Stimulated activated effector memory CD8-positive, alpha-beta T cell treated with anti-CD3 and anti-CD28 coated beads, Interleukin-12 subunit alpha, Interleukin-12 subunit beta, amount 100 ng/mL, for 72 hours (primary cell): ENCODE measurements around the gene PAX9.
A peak's percentile ranks its signal among the peaks of the same experiment; 100 is the strongest.

Source experiments
- ATAC-seq: fragments of 150-1000 bp; cut with Tn5 transposase; 2 replicates; pipeline ENCODE4 v1.10.0; 2021
- DNase-seq, 2 donors: peaks; one replicate each; pipeline ENCODE4 v3.0.0; 2021 to 2022; ENCODE audit warnings: low spot score in 2 of 2
- H3K27ac Mint-ChIP-seq: one replicate; pipeline ENCODE4 v1.8.0; 2022; ENCODE audit warnings: mild to moderate bottlenecking, mixed read lengths
- H3K36me3 Mint-ChIP-seq: one replicate; pipeline ENCODE4 v1.8.0; 2022; ENCODE audit warnings: mild to moderate bottlenecking, mixed read lengths
- H3K4me1 Mint-ChIP-seq: one replicate; pipeline ENCODE4 v1.8.0; 2022; ENCODE audit warnings: mixed read lengths
- H3K4me3 Mint-ChIP-seq: one replicate; pipeline ENCODE4 v1.8.0; 2022; ENCODE audit warnings: mild to moderate bottlenecking, mixed read lengths
- H3K9me3 Mint-ChIP-seq: one replicate; pipeline ENCODE4 v1.8.0; 2022; ENCODE audit warnings: mixed read lengths

PAX9 gene

GRCh38 chr14:36661506-36662257 lies at the start of gene PAX9:
PAX9 (plus strand) TSS chr14:36661860; CDS start chr14:36662090, 230 bp downstream.
- no peak within 1 kb of the TSS for H3K27ac Mint-ChIP-seq
- peaks cover 17% of the 10 kb centered on the region for H3K36me3 Mint-ChIP-seq
- DNase-seq (peak in 1 of 2 donors; percentile 50), ATAC-seq (peak; percentile 66)
- H3K9me3 Mint-ChIP-seq, result no peaks in the 10 kb centered on the region
- H3K4me3 Mint-ChIP-seq, result peak within 1 kb of the TSS; percentile 45
- peaks cover 33% of the 10 kb centered on the region for H3K4me1 Mint-ChIP-seq

GRCh38 chr14:36617824-36618223 lies 43.8 kb upstream of the PAX9 start:
- ATAC-seq, result no peak
- no peak for DNase-seq
- H3K4me3 Mint-ChIP-seq, result no peak overlapping the region
- H3K4me1 Mint-ChIP-seq, result no peaks in the 10 kb centered on the region
- no peak overlapping the region for H3K27ac Mint-ChIP-seq
- no peaks in the 10 kb centered on the region for H3K36me3 Mint-ChIP-seq
- peaks cover 2% of the 10 kb centered on the region for H3K9me3 Mint-ChIP-seq

GRCh38 chr14:36618641-36619040 lies 43.0 kb upstream of the PAX9 start:
- no peak overlapping the region for H3K27ac Mint-ChIP-seq

GRCh38 chr14:36619131-36619530 lies 42.5 kb upstream of the PAX9 start:
- H3K27ac Mint-ChIP-seq, result no peak overlapping the region
- no peak overlapping the region for H3K4me3 Mint-ChIP-seq
- ATAC-seq, result no peak
- peaks cover 2% of the 10 kb centered on the region for H3K9me3 Mint-ChIP-seq
- H3K36me3 Mint-ChIP-seq, result no peaks in the 10 kb centered on the region
- no peak for DNase-seq
- H3K4me1 Mint-ChIP-seq, result no peaks in the 10 kb centered on the region

More at GRCh38 chr14:36618641-36619040, 43.0 kb upstream of the PAX9 start:
- no peak overlapping the region for H3K4me3 Mint-ChIP-seq
- no peaks in the 10 kb centered on the region for H3K4me1 Mint-ChIP-seq
- DNase-seq, result no peak
- H3K9me3 Mint-ChIP-seq, result peaks cover 2% of the 10 kb centered on the region
- no peak for ATAC-seq
- H3K36me3 Mint-ChIP-seq, result no peaks in the 10 kb centered on the region

- ATAC-seq (no peak), DNase-seq (no peak)
- Mint-ChIP-seq H3K9me3 (peaks cover 2% of the 10 kb centered on the region), H3K4me3 (no peak overlapping the region), H3K36me3 (no peaks in the 10 kb centered on the region), H3K4me1 (no peaks in the 10 kb centered on the region), H3K27ac (no peak overlapping the region)
These were observed 41.8 kb upstream of the PAX9 start for GRCh38 chr14:36619853-36620252.

GRCh38 chr14:36625014-36625413 lies 36.6 kb upstream of the PAX9 start:
- ATAC-seq (no peak), DNase-seq (no peak)
- H3K36me3 Mint-ChIP-seq, result no peaks in the 10 kb centered on the region
- no peaks in the 10 kb centered on the region for H3K4me1 Mint-ChIP-seq
- H3K27ac Mint-ChIP-seq, result no peak overlapping the region
- H3K9me3 Mint-ChIP-seq, result peaks cover 6% of the 10 kb centered on the region
- no peak overlapping the region for H3K4me3 Mint-ChIP-seq

GRCh38 chr14:36625436-36625835 lies 36.2 kb upstream of the PAX9 start:
- Mint-ChIP-seq H3K9me3 (peaks cover 6% of the 10 kb centered on the region), H3K4me3 (no peak overlapping the region), H3K27ac (no peak overlapping the region), H3K4me1 (no peaks in the 10 kb centered on the region), H3K36me3 (no peaks in the 10 kb centered on the region)
- ATAC-seq (no peak), DNase-seq (no peak)

GRCh38 chr14:36626151-36626550 lies 35.5 kb upstream of the PAX9 start:
- no peak overlapping the region for H3K27ac Mint-ChIP-seq
- no peak for ATAC-seq
- no peak overlapping the region for H3K4me3 Mint-ChIP-seq
- DNase-seq, result no peak
- no peaks in the 10 kb centered on the region for H3K4me1 Mint-ChIP-seq
- H3K36me3 Mint-ChIP-seq, result no peaks in the 10 kb centered on the region
- H3K9me3 Mint-ChIP-seq, result peaks cover 6% of the 10 kb centered on the region

GRCh38 chr14:36627981-36628380 lies 33.7 kb upstream of the PAX9 start:
- H3K9me3 Mint-ChIP-seq, result peaks cover 6% of the 10 kb centered on the region
- no peak overlapping the region for H3K4me3 Mint-ChIP-seq
- H3K27ac Mint-ChIP-seq, result no peak overlapping the region
- no peaks in the 10 kb centered on the region for H3K4me1 Mint-ChIP-seq
- ATAC-seq, result no peak
- DNase-seq, result no peak
- H3K36me3 Mint-ChIP-seq, result no peaks in the 10 kb centered on the region

- Mint-ChIP-seq H3K9me3 (peaks cover 6% of the 10 kb centered on the region), H3K4me3 (no peak overlapping the region), H3K4me1 (no peaks in the 10 kb centered on the region), H3K36me3 (no peaks in the 10 kb centered on the region), H3K27ac (no peak overlapping the region)
- ATAC-seq (no peak), DNase-seq (no peak)
These were observed 28.1 kb upstream of the PAX9 start for GRCh38 chr14:36633580-36633979.

- Mint-ChIP-seq H3K4me1 (peaks cover 4% of the 10 kb centered on the region), H3K9me3 (no peaks in the 10 kb centered on the region), H3K36me3 (no peaks in the 10 kb centered on the region), H3K4me3 (no peak overlapping the region), H3K27ac (no peak overlapping the region)
- ATAC-seq, result no peak
- no peak for DNase-seq
These were observed 14.8 kb upstream of the PAX9 start for GRCh38 chr14:36646664-36647416.

GRCh38 chr14:36647417-36647823 lies 14.2 kb upstream of the PAX9 start:
- Mint-ChIP-seq H3K4me1 (peaks cover 4% of the 10 kb centered on the region), H3K9me3 (no peaks in the 10 kb centered on the region), H3K27ac (no peak overlapping the region), H3K4me3 (no peak overlapping the region), H3K36me3 (no peaks in the 10 kb centered on the region)
- no peak for DNase-seq
- no peak for ATAC-seq

- peak; percentile 8 for ATAC-seq
- Mint-ChIP-seq H3K36me3 (no peaks in the 10 kb centered on the region), H3K27ac (no peak overlapping the region), H3K9me3 (no peaks in the 10 kb centered on the region), H3K4me1 (peaks cover 4% of the 10 kb centered on the region), H3K4me3 (no peak overlapping the region)
- DNase-seq, result no peak
These were observed 13.6 kb upstream of the PAX9 start for GRCh38 chr14:36647824-36648753.

GRCh38 chr14:36649872-36650650 lies 11.6 kb upstream of the PAX9 start:
- Mint-ChIP-seq H3K27ac (no peak overlapping the region), H3K4me1 (peaks cover 4% of the 10 kb centered on the region), H3K9me3 (no peaks in the 10 kb centered on the region), H3K4me3 (no peak overlapping the region), H3K36me3 (no peaks in the 10 kb centered on the region)
- ATAC-seq (no peak), DNase-seq (no peak)
